Fibroblast of lung (primary cell): Measurements from ENCODE around the gene ABCD1.

ENCODE experiments used
- CTCF ChIP-seq, 2 donors: IDR thresholded peaks in 1 of 2; conservative IDR thresholded peaks in 1 of 2; 1 replicate in 1 of 2; 2 replicates in 1 of 2; pipeline ENCODE4 v1.5.1; 2011 to 2012; ENCODE audit warnings: low read length in 2 of 2, control low read depth in 1 of 2, inconsistent platforms in 1 of 2, low read depth in 1 of 2, mild to moderate bottlenecking in 1 of 2
- EZH2 ChIP-seq: IDR thresholded peaks from 2 replicates; pipeline ENCODE4 v1.5.1; 2012; ENCODE audit warnings: low read length, control low read depth, mild to moderate bottlenecking; ENCODE audit errors: missing control alignments

- TF ChIP-seq CTCF (conservative IDR thresholded peaks at IDR 0.05 in 1 of 2, IDR thresholded peaks at IDR 0.05 in 1 of 2; ENCODE audit: low read depth in 1 of 2, low read length in 2 of 2) = no peak
- TF ChIP-seq EZH2 = no peak
Measured at GRCh38 chrX:153714256-153714655, 10.4 kb upstream of the ABCD1 start.
